Measurements from ENCODE around the gene INHBA.

The INHBA gene

GRCh38 chr7:41679566-41679965, 23.3 kb downstream of the INHBA start:
- H3K9me3 ChIP-seq (replicated peaks in 1 of 2; ENCODE audit: control insufficient read depth in 2 of 2, insufficient read depth in 1 of 2, low read depth in 1 of 2, low read length in 2 of 2), result no peaks in the 10 kb centered on the region
- no peak overlapping the region for H2AK5ac ChIP-seq (ENCODE audit: low read depth, low read length)
- no peak overlapping the region for H3K4me3 ChIP-seq (ENCODE audit: low read length in 2 of 2)
- H3K9ac ChIP-seq (ENCODE audit: low read depth, low read length, poor library complexity), result no peak overlapping the region
- H2BK5ac ChIP-seq (ENCODE audit: low read length), result no peak overlapping the region
- peaks cover 0 to 1% of the 10 kb centered on the region in 2 donors for H3K4me1 ChIP-seq (ENCODE audit: control insufficient read depth in 2 of 2, insufficient read depth in 1 of 2, low read depth in 1 of 2, low read length in 2 of 2)
- H2BK15ac ChIP-seq (ENCODE audit: low read length), result no peak overlapping the region
- H3K23ac ChIP-seq (ENCODE audit: low read depth, low read length, poor library complexity), result no peak overlapping the region
- no peak for DNase-seq (ENCODE audit: low spot score)
- H4K91ac ChIP-seq (ENCODE audit: low read depth, low read length, poor library complexity), result no peak overlapping the region
- no peak overlapping the region for H3K18ac ChIP-seq (ENCODE audit: low read length)
- H2AFZ ChIP-seq (ENCODE audit: low read length), result no peak overlapping the region
- H4K8ac ChIP-seq (ENCODE audit: low read depth, low read length), result no peak overlapping the region
- H2BK12ac ChIP-seq (ENCODE audit: low read length), result no peak overlapping the region
- H2BK120ac ChIP-seq (ENCODE audit: low read depth, low read length), result no peak overlapping the region
- H3K14ac ChIP-seq (ENCODE audit: low read length), result no peak overlapping the region
- H3K27me3 ChIP-seq (ENCODE audit: control insufficient read depth in 3 of 3, insufficient read depth in 3 of 3, low read depth in 1 of 3, low read length in 3 of 3), result no peaks in the 10 kb centered on the region
- no peak overlapping the region for H3K27ac ChIP-seq (replicated peaks; ENCODE audit: low read length)
- H3K79me1 ChIP-seq (ENCODE audit: low read depth, low read length), result no peaks in the 10 kb centered on the region
- no peak overlapping the region for H3K4me2 ChIP-seq (ENCODE audit: insufficient read depth, low read length, poor library complexity, severe bottlenecking)
- WGBS, 2 donors (ENCODE audit: extremely low coverage in 2 of 2, insufficient read length in 2 of 2, insufficient replicate concordance in 1 of 2), result no CpG with 5 or more reads among the region's 2 CpGs
- no peaks in the 10 kb centered on the region for H3K36me3 ChIP-seq (replicated peaks in 1 of 2; ENCODE audit: control insufficient read depth in 2 of 2, insufficient read depth in 2 of 2, low read length in 2 of 2)
- H3K4ac ChIP-seq (ENCODE audit: low read length), result no peak overlapping the region

DNA sequence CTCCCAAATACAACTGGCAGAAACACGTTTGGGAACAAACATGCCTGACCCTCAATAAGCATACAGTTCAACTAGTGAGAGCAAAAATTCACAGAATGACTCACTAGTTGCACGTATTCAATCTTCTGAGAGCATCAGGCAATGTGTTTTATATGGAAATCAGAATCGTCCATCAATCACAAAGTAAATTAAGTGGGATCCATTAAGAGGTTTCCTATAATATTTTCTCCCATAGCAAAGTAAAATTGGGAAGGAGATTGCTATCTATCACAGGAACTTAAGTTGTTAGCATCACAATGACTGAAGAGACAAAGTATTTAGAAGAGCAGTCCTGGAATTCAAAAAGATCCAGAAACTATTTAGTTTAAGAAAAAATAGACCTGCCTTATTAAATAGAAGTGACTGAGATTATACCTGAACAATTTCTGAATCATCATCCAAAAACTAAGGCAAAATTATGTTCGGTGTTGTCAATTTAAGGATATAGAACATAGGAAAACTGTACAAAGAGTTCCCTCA, 28.3 kb downstream of the INHBA start:
- H3K4me2 ChIP-seq (ENCODE audit: insufficient read depth, low read length, poor library complexity, severe bottlenecking), result no peak overlapping the region
- H3K23ac ChIP-seq (ENCODE audit: low read depth, low read length, poor library complexity), result no peak overlapping the region
- no peak overlapping the region for H4K91ac ChIP-seq (ENCODE audit: low read depth, low read length, poor library complexity)
- no peak overlapping the region for H2AK5ac ChIP-seq (ENCODE audit: low read depth, low read length)
- H3K27me3 ChIP-seq (ENCODE audit: control insufficient read depth in 3 of 3, insufficient read depth in 3 of 3, low read depth in 1 of 3, low read length in 3 of 3), result peaks cover 0 to 6% (median 0%) of the 10 kb centered on the region in 3 experiments
- H3K27ac ChIP-seq (replicated peaks; ENCODE audit: low read length), result no peak overlapping the region
- H2BK120ac ChIP-seq (ENCODE audit: low read depth, low read length), result no peak overlapping the region
- peaks cover 0 to 1% of the 10 kb centered on the region in 2 donors for H3K9me3 ChIP-seq (replicated peaks in 1 of 2; ENCODE audit: control insufficient read depth in 2 of 2, insufficient read depth in 1 of 2, low read depth in 1 of 2, low read length in 2 of 2)
- no peaks in the 10 kb centered on the region for H3K4me1 ChIP-seq (ENCODE audit: control insufficient read depth in 2 of 2, insufficient read depth in 1 of 2, low read depth in 1 of 2, low read length in 2 of 2)
- no peaks in the 10 kb centered on the region for H3K79me1 ChIP-seq (ENCODE audit: low read depth, low read length)
- no peak overlapping the region for H3K4ac ChIP-seq (ENCODE audit: low read length)
- H2BK15ac ChIP-seq (ENCODE audit: low read length), result no peak overlapping the region
- WGBS, 2 donors (ENCODE audit: extremely low coverage in 2 of 2, insufficient read length in 2 of 2, insufficient replicate concordance in 1 of 2), result no CpG with 5 or more reads among the region's 4 CpGs
- H2BK12ac ChIP-seq (ENCODE audit: low read length), result no peak overlapping the region
- H4K8ac ChIP-seq (ENCODE audit: low read depth, low read length), result no peak overlapping the region
- H2AFZ ChIP-seq (ENCODE audit: low read length), result no peak overlapping the region
- no peak overlapping the region for H2BK5ac ChIP-seq (ENCODE audit: low read length)
- H3K9ac ChIP-seq (ENCODE audit: low read depth, low read length, poor library complexity), result no peak overlapping the region
- no peak overlapping the region for H3K4me3 ChIP-seq (ENCODE audit: low read length in 2 of 2)
- H3K14ac ChIP-seq (ENCODE audit: low read length), result no peak overlapping the region
- H3K18ac ChIP-seq (ENCODE audit: low read length), result no peak overlapping the region
- no peaks in the 10 kb centered on the region for H3K36me3 ChIP-seq (replicated peaks in 1 of 2; ENCODE audit: control insufficient read depth in 2 of 2, insufficient read depth in 2 of 2, low read length in 2 of 2)
- no peak for DNase-seq (ENCODE audit: low spot score)

GRCh38 chr7:41661596-41661995, 41.3 kb downstream of the INHBA start:
- Histone ChIP-seq H3K27me3 (ENCODE audit: control insufficient read depth in 3 of 3, insufficient read depth in 3 of 3, low read depth in 1 of 3, low read length in 3 of 3) (no peaks in the 10 kb centered on the region), H3K79me1 (ENCODE audit: low read depth, low read length) (no peaks in the 10 kb centered on the region), H3K4me1 (ENCODE audit: control insufficient read depth in 2 of 2, insufficient read depth in 1 of 2, low read depth in 1 of 2, low read length in 2 of 2) (no peaks in the 10 kb centered on the region), H3K36me3 (replicated peaks in 1 of 2; ENCODE audit: control insufficient read depth in 2 of 2, insufficient read depth in 2 of 2, low read length in 2 of 2) (no peaks in the 10 kb centered on the region), H3K9ac (ENCODE audit: low read depth, low read length, poor library complexity) (no peak overlapping the region), H2AK5ac (ENCODE audit: low read depth, low read length) (no peak overlapping the region), H3K27ac (replicated peaks; ENCODE audit: low read length) (no peak overlapping the region), H2BK15ac (ENCODE audit: low read length) (no peak overlapping the region), H3K4ac (ENCODE audit: low read length) (no peak overlapping the region), H3K4me3 (ENCODE audit: low read length in 2 of 2) (no peak overlapping the region), H3K4me2 (ENCODE audit: insufficient read depth, low read length, poor library complexity, severe bottlenecking) (no peak overlapping the region), H3K18ac (ENCODE audit: low read length) (no peak overlapping the region), H2AFZ (ENCODE audit: low read length) (no peak overlapping the region), H2BK5ac (ENCODE audit: low read length) (no peak overlapping the region), H2BK120ac (ENCODE audit: low read depth, low read length) (no peak overlapping the region), H4K8ac (ENCODE audit: low read depth, low read length) (no peak overlapping the region), H3K23ac (ENCODE audit: low read depth, low read length, poor library complexity) (no peak overlapping the region), H3K14ac (ENCODE audit: low read length) (no peak overlapping the region), H4K91ac (ENCODE audit: low read depth, low read length, poor library complexity) (no peak overlapping the region), H3K9me3 (replicated peaks in 1 of 2; ENCODE audit: control insufficient read depth in 2 of 2, insufficient read depth in 1 of 2, low read depth in 1 of 2, low read length in 2 of 2) (no peaks in the 10 kb centered on the region), H2BK12ac (ENCODE audit: low read length) (no peak overlapping the region)
- DNase-seq (ENCODE audit: low spot score), result no peak

- Histone ChIP-seq H3K23ac (ENCODE audit: low read depth, low read length, poor library complexity) (no peak overlapping the region), H3K36me3 (replicated peaks in 1 of 2; ENCODE audit: control insufficient read depth in 2 of 2, insufficient read depth in 2 of 2, low read length in 2 of 2) (no peaks in the 10 kb centered on the region), H3K18ac (ENCODE audit: low read length) (no peak overlapping the region), H2AK5ac (ENCODE audit: low read depth, low read length) (no peak overlapping the region), H3K4me3 (ENCODE audit: low read length in 2 of 2) (no peak overlapping the region), H2BK120ac (ENCODE audit: low read depth, low read length) (no peak overlapping the region), H3K4me2 (ENCODE audit: insufficient read depth, low read length, poor library complexity, severe bottlenecking) (no peak overlapping the region), H3K4ac (ENCODE audit: low read length) (no peak overlapping the region), H3K9me3 (replicated peaks in 1 of 2; ENCODE audit: control insufficient read depth in 2 of 2, insufficient read depth in 1 of 2, low read depth in 1 of 2, low read length in 2 of 2) (no peaks in the 10 kb centered on the region), H2AFZ (ENCODE audit: low read length) (no peak overlapping the region), H3K14ac (ENCODE audit: low read length) (no peak overlapping the region), H4K91ac (ENCODE audit: low read depth, low read length, poor library complexity) (no peak overlapping the region), H3K9ac (ENCODE audit: low read depth, low read length, poor library complexity) (no peak overlapping the region), H3K27me3 (ENCODE audit: control insufficient read depth in 3 of 3, insufficient read depth in 3 of 3, low read depth in 1 of 3, low read length in 3 of 3) (no peaks in the 10 kb centered on the region), H3K27ac (replicated peaks; ENCODE audit: low read length) (no peak overlapping the region), H4K8ac (ENCODE audit: low read depth, low read length) (no peak overlapping the region), H2BK15ac (ENCODE audit: low read length) (no peak overlapping the region), H3K79me1 (ENCODE audit: low read depth, low read length) (no peaks in the 10 kb centered on the region), H3K4me1 (ENCODE audit: control insufficient read depth in 2 of 2, insufficient read depth in 1 of 2, low read depth in 1 of 2, low read length in 2 of 2) (no peaks in the 10 kb centered on the region), H2BK5ac (ENCODE audit: low read length) (no peak overlapping the region), H2BK12ac (ENCODE audit: low read length) (no peak overlapping the region)
- WGBS, 2 donors (ENCODE audit: extremely low coverage in 2 of 2, insufficient read length in 2 of 2, insufficient replicate concordance in 1 of 2), result no CpG with 5 or more reads among the region's 3 CpGs
- no peak for DNase-seq (ENCODE audit: low spot score)
Measured at GRCh38 chr7:41659539-41659938, 43.4 kb downstream of the INHBA start.

Measured in neuronal stem cell (in vitro differentiated cells).